Measurements from ENCODE around the gene MYO18B. TPM values are rescaled to one million over a fixed set of nuclear protein-coding genes. Genes with fewer than 3 reads are reported as not detected.

The MYO18B gene
- total and polyA plus RNA-seq, 2 donors (not counting 3 experiments of a cell fraction or from before 2014, with no cell fraction given), result 0.01 TPM; not detected in 1

DNA sequence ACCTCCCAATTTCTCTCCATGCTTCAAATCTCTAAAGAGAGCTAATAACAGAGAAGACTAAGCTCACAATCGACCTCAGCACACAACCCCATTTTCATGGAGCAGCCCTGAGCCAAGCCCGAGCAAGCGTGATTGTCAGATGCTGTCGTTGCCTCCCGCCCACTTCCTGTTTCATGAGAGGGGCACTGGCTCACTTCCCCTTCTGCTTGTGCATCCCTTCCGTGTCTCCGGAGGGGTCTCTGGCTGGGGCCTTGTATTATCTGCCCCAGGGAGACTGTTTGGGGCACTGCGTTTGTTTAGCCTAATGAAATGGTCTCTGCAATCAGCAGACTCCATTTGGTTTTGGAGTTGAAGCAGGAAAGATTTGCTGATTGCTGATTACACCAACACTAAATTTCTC, 246.0 kb downstream of the MYO18B start:
- ChIA-PET POLR2A (no interaction called here), CTCF (no interaction called here)
- no TSS peak for BruUV-seq (replicated peaks)
- dilution Hi-C loops (cut with MboI; ENCODE audit: extremely low pct_ligation_motif_present, low sequenced_read_pairs), result no loop called here
- H3K9me1 ChIP-seq (replicated peaks; ENCODE audit: control insufficient read depth, extremely low read depth, insufficient read depth, low read length), result no peaks in the 10 kb centered on the region
- no peaks in the 10 kb centered on the region for H3K36me3 ChIP-seq (ENCODE audit: control insufficient read depth in 2 of 2, extremely low read depth in 1 of 2, insufficient read depth in 2 of 2, low read length in 2 of 2)
- no peak for FAIRE-seq
- peaks cover 2% of the 10 kb centered on the region for H3K9me3 ChIP-seq (replicated peaks; ENCODE audit: control insufficient read depth, insufficient read depth, low read length)
- H3K27me3 ChIP-seq (ENCODE audit: control insufficient read depth in 2 of 2, insufficient read depth in 2 of 2, low read length in 2 of 2), result no peaks in the 10 kb centered on the region
- no peak overlapping the region for H3K4me2 ChIP-seq (ENCODE audit: insufficient read depth, low read length)
- TF ChIP-seq GATA2 (IDR thresholded peaks at IDR 0.05; ENCODE audit: insufficient read depth, insufficient read length, low read depth, low read length) (no peak), EZH2 (IDR thresholded peaks at IDR 0.05; ENCODE audit: borderline replicate concordance, low read depth, low read length, severe bottlenecking) (no peak), POLR2AphosphoS5 (IDR thresholded peaks at IDR 0.05; ENCODE audit: insufficient read depth, low read depth, low read length) (no peak), JUN (IDR thresholded peaks at IDR 0.05; ENCODE audit: borderline replicate concordance, insufficient read depth, insufficient read length, low read depth) (no peak), FOS (IDR thresholded peaks at IDR 0.05; ENCODE audit: borderline replicate concordance, insufficient read depth, low read length) (no peak), POLR2A (IDR thresholded peaks at IDR 0.05; ENCODE audit: low read depth, low read length) (no peak), MYC (IDR thresholded peaks at IDR 0.05; ENCODE audit: low read depth, low read length) (no peak)
- TF ChIP-seq, protein P1, sequence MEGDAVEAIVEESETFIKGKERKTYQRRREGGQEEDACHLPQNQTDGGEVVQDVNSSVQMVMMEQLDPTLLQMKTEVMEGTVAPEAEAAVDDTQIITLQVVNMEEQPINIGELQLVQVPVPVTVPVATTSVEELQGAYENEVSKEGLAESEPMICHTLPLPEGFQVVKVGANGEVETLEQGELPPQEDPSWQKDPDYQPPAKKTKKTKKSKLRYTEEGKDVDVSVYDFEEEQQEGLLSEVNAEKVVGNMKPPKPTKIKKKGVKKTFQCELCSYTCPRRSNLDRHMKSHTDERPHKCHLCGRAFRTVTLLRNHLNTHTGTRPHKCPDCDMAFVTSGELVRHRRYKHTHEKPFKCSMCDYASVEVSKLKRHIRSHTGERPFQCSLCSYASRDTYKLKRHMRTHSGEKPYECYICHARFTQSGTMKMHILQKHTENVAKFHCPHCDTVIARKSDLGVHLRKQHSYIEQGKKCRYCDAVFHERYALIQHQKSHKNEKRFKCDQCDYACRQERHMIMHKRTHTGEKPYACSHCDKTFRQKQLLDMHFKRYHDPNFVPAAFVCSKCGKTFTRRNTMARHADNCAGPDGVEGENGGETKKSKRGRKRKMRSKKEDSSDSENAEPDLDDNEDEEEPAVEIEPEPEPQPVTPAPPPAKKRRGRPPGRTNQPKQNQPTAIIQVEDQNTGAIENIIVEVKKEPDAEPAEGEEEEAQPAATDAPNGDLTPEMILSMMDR (IDR thresholded peaks at IDR 0.05; ENCODE audit: extremely low read depth in 1 of 2, insufficient read depth in 1 of 2, low read depth in 1 of 2, low read length in 2 of 2), result no peak
- TF ChIP-seq, protein P2, sequence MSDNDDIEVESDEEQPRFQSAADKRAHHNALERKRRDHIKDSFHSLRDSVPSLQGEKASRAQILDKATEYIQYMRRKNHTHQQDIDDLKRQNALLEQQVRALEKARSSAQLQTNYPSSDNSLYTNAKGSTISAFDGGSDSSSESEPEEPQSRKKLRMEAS (IDR thresholded peaks at IDR 0.05; ENCODE audit: insufficient read depth, insufficient read length), result no peak
- no peaks in the 10 kb centered on the region for H3K4me1 ChIP-seq (ENCODE audit: control insufficient read depth, extremely low read depth, insufficient read depth, low read length)
- H2AFZ ChIP-seq (ENCODE audit: low read depth, low read length), result no peak overlapping the region
- no peaks in the 10 kb centered on the region for H3K79me2 ChIP-seq (ENCODE audit: control insufficient read depth, insufficient read depth, low read length)
- no peak overlapping the region for H3K9ac ChIP-seq (replicated peaks; ENCODE audit: extremely low read depth, insufficient read depth, low read length)
- no peak for DNase-seq (ENCODE audit: low read depth, low spot score)
- intact Hi-C loops (cut with micrococcal nuclease), result no loop called here
- no peak overlapping the region for H3K4me3 ChIP-seq (replicated peaks in 1 of 3; ENCODE audit: insufficient read depth in 1 of 3, low read depth in 1 of 3, low read length in 3 of 3)
- no peaks in the 10 kb centered on the region for H4K20me1 ChIP-seq (replicated peaks; ENCODE audit: control insufficient read depth, extremely low read depth, insufficient read depth, low read length)
- H3K27ac ChIP-seq (ENCODE audit: insufficient read depth, low read depth, low read length), result no peak overlapping the region

Measured in endothelial cell of umbilical vein (primary cell).